Nucleus accumbens (tissue), 56 donors: ENCODE results near the gene AGL.
"Not testable (repeated sequence)": the region's sequence is repeated elsewhere in the genome, so short reads cannot be mapped to it uniquely, and the experiment has no call there.

ENCODE experiments used
- DNase-seq, 56 donors: peaks; one replicate each; lab custom pipeline; 2025; lab: John Stamatoyannopoulos, UW

AGL gene

GRCh38 chr1:99850459-99851291, 514 bp downstream of the AGL start:
- peak in 7 of 56 donors; percentile 41 to 76 (median 42) for DNase-seq

- DNase-seq: peak in 1 of 56 donors; percentile 2
These were observed 1.8 kb downstream of the AGL start for GRCh38 chr1:99851850-99852454.

- DNase-seq: no peak
These were observed 2.5 kb downstream of the AGL start for GRCh38 chr1:99852648-99853047.

- DNase-seq: no peak
These were observed 5.8 kb downstream of the AGL start for GRCh38 chr1:99855914-99856450.

GRCh38 chr1:99857041-99857440, 6.9 kb downstream of the AGL start:
- not testable (repeated sequence) for DNase-seq

- DNase-seq: no peak
These were observed 8.1 kb downstream of the AGL start for GRCh38 chr1:99858286-99858685.

- no peak for DNase-seq
These were observed 8.7 kb downstream of the AGL start for GRCh38 chr1:99858881-99859280.

GRCh38 chr1:99860703-99861102, 10.5 kb downstream of the AGL start:
- DNase-seq: no peak

- DNase-seq: no peak
These were observed 17.5 kb downstream of the AGL start for GRCh38 chr1:99867682-99868081.

- DNase-seq: no peak
These were observed 19.1 kb downstream of the AGL start for GRCh38 chr1:99869304-99869703.

GRCh38 chr1:99869723-99870122, 19.6 kb downstream of the AGL start:
- no peak for DNase-seq

GRCh38 chr1:99872063-99872462, 21.9 kb downstream of the AGL start:
- DNase-seq: no peak

GRCh38 chr1:99877568-99877967, 27.4 kb downstream of the AGL start:
- no peak for DNase-seq

GRCh38 chr1:99886179-99886578, 36.0 kb downstream of the AGL start:
- DNase-seq: no peak

- no peak for DNase-seq
These were observed 36.7 kb downstream of the AGL start for GRCh38 chr1:99886841-99887240.

GRCh38 chr1:99887890-99888289, 37.7 kb downstream of the AGL start:
- no peak for DNase-seq

GRCh38 chr1:99891997-99892396, 41.8 kb downstream of the AGL start:
- DNase-seq: no peak

GRCh38 chr1:99903278-99903677, 53.1 kb downstream of the AGL start:
- not testable (repeated sequence) for DNase-seq

- no peak for DNase-seq
These were observed 56.4 kb downstream of the AGL start for GRCh38 chr1:99906535-99906934.

GRCh38 chr1:99917214-99917613, 67.1 kb downstream of the AGL start:
- DNase-seq: no peak

GRCh38 chr1:99919220-99919619, 69.1 kb downstream of the AGL start:
- DNase-seq: no peak

- no peak for DNase-seq
These were observed 84.6 kb downstream of the AGL start for GRCh38 chr1:99934801-99935200.
